ENCODE results near the gene MGMT.

The MGMT gene

GRCh38 chr10:129450391-129450790, 16.6 kb upstream of the MGMT start:
- in situ Hi-C loops (cut with MboI; ENCODE audit: low sequenced_read_pairs) = no loop called here

- in situ Hi-C loops (cut with MboI; ENCODE audit: low sequenced_read_pairs) = no loop called here
These were observed 11.4 kb upstream of the MGMT start for GRCh38 chr10:129455625-129456024.

- in situ Hi-C loops (cut with MboI; ENCODE audit: low sequenced_read_pairs) = no loop called here
These were observed 7.1 kb upstream of the MGMT start for GRCh38 chr10:129459762-129460539.

GRCh38 chr10:129462257-129462795, 4.7 kb upstream of the MGMT start:
- in situ Hi-C loops (cut with MboI; ENCODE audit: low sequenced_read_pairs) = no loop called here

GRCh38 chr10:129464251-129464650, 2.8 kb upstream of the MGMT start:
- in situ Hi-C loops (cut with MboI; ENCODE audit: low sequenced_read_pairs) = no loop called here

GRCh38 chr10:129465796-129466702, 992 bp upstream of the MGMT start:
- in situ Hi-C loops (cut with MboI; ENCODE audit: low sequenced_read_pairs) = no loop called here

- in situ Hi-C loops (cut with MboI; ENCODE audit: low sequenced_read_pairs) = no loop called here
These were observed 471 bp downstream of the MGMT start for GRCh38 chr10:129467359-129468064.

- in situ Hi-C loops (cut with MboI; ENCODE audit: low sequenced_read_pairs) = no loop called here
These were observed 1.1 kb downstream of the MGMT start for GRCh38 chr10:129468187-129468586.

GRCh38 chr10:129470103-129470851, 3.2 kb downstream of the MGMT start:
- in situ Hi-C loops (cut with MboI; ENCODE audit: low sequenced_read_pairs) = no loop called here

GRCh38 chr10:129471447-129472175, 4.6 kb downstream of the MGMT start:
- in situ Hi-C loops (cut with MboI; ENCODE audit: low sequenced_read_pairs) = no loop called here

GRCh38 chr10:129472696-129473555, 5.9 kb downstream of the MGMT start:
- in situ Hi-C loops (cut with MboI; ENCODE audit: low sequenced_read_pairs) = no loop called here

- in situ Hi-C loops (cut with MboI; ENCODE audit: low sequenced_read_pairs) = no loop called here
These were observed 7.6 kb downstream of the MGMT start for GRCh38 chr10:129474642-129475041.

GRCh38 chr10:129476431-129476830, 9.4 kb downstream of the MGMT start:
- in situ Hi-C loops (cut with MboI; ENCODE audit: low sequenced_read_pairs) = no loop called here

GRCh38 chr10:129477051-129477450, 10.0 kb downstream of the MGMT start:
- in situ Hi-C loops (cut with MboI; ENCODE audit: low sequenced_read_pairs) = no loop called here

GRCh38 chr10:129481641-129482040, 14.6 kb downstream of the MGMT start:
- in situ Hi-C loops (cut with MboI; ENCODE audit: low sequenced_read_pairs) = no loop called here

GRCh38 chr10:129483430-129484010, 16.5 kb downstream of the MGMT start:
- in situ Hi-C loops (cut with MboI; ENCODE audit: low sequenced_read_pairs) = no loop called here

GRCh38 chr10:129486805-129487204, 19.8 kb downstream of the MGMT start:
- in situ Hi-C loops (cut with MboI; ENCODE audit: low sequenced_read_pairs) = no loop called here

GRCh38 chr10:129491123-129491734, 24.2 kb downstream of the MGMT start:
- in situ Hi-C loops (cut with MboI; ENCODE audit: low sequenced_read_pairs) = no loop called here
